Hindlimb muscle (tissue), 1 donor: ENCODE measurements around the gene ARHGAP45. TPM values are rescaled to one million over a fixed set of nuclear protein-coding genes. Genes with fewer than 3 reads are reported as not detected.

Experiments used
- DNase-seq: peaks from one replicate; pipeline ENCODE4 v3.0.0-alpha.2; 2013
- polyA plus RNA-seq: library from polyadenylated mRNA; unstranded; fragments of 120-200 nt; gene quantifications from one replicate; pipeline ENCODE4 v1.2.1, GENCODE V29; 2013; ENCODE audit not compliant: insufficient read length

ARHGAP45 gene
- polyA plus RNA-seq, 1 donor = 9.8 TPM

- no peak for DNase-seq
Observed at GRCh38 chr19:1136201-1136600, 69.2 kb downstream of the ARHGAP45 start.

Other genes with a start within 250 kb of the ARHGAP45 start
- not detected for gene PLPPR3, start 245.2 kb upstream of the ARHGAP45 start, polyA plus RNA-seq
- 3.2 TPM for gene AZU1, start 239.3 kb upstream of the ARHGAP45 start, polyA plus RNA-seq
- gene PRTN3, start 226.2 kb upstream of the ARHGAP45 start, polyA plus RNA-seq = 6.1 TPM
- 0.89 TPM for gene ELANE, start 214.9 kb upstream of the ARHGAP45 start, polyA plus RNA-seq
- 4.1 TPM for gene CFD, start 207.5 kb upstream of the ARHGAP45 start, polyA plus RNA-seq
- gene MED16, start 174.0 kb upstream of the ARHGAP45 start, polyA plus RNA-seq = 49.8 TPM
- not detected for gene RNU6-9, start 173.7 kb upstream of the ARHGAP45 start, polyA plus RNA-seq
- gene R3HDM4, start 153.9 kb upstream of the ARHGAP45 start, polyA plus RNA-seq = 28.6 TPM
- gene KISS1R, start 149.8 kb upstream of the ARHGAP45 start, polyA plus RNA-seq = not detected
- gene ARID3A, start 141.1 kb upstream of the ARHGAP45 start, polyA plus RNA-seq = 17.3 TPM
- 39.3 TPM for gene WDR18, start 82.8 kb upstream of the ARHGAP45 start, polyA plus RNA-seq
- gene GRIN3B, start 66.7 kb upstream of the ARHGAP45 start, polyA plus RNA-seq = 0.22 TPM
- 94.8 TPM for gene TMEM259, start 46.0 kb upstream of the ARHGAP45 start, polyA plus RNA-seq
- not detected for gene RNU6-2, start 45.6 kb upstream of the ARHGAP45 start, polyA plus RNA-seq
- gene CNN2, start 40.6 kb upstream of the ARHGAP45 start, polyA plus RNA-seq = 58.2 TPM
- gene ABCA7, start 27.1 kb upstream of the ARHGAP45 start, polyA plus RNA-seq = 27.8 TPM
- gene POLR2E, start 28.2 kb downstream of the ARHGAP45 start, polyA plus RNA-seq = 121 TPM
- gene GPX4, start 36.8 kb downstream of the ARHGAP45 start, polyA plus RNA-seq = 152 TPM
- 18.5 TPM for gene SBNO2, start 107.1 kb downstream of the ARHGAP45 start, polyA plus RNA-seq
- gene STK11, start 138.6 kb downstream of the ARHGAP45 start, polyA plus RNA-seq = 61.0 TPM
- gene CBARP, start 170.8 kb downstream of the ARHGAP45 start, polyA plus RNA-seq = 1.9 TPM
- gene ATP5F1D, start 174.6 kb downstream of the ARHGAP45 start, polyA plus RNA-seq = 183 TPM
- 47.1 TPM for gene MIDN, start 181.4 kb downstream of the ARHGAP45 start, polyA plus RNA-seq
- 528 TPM for gene CIRBP, start 202.2 kb downstream of the ARHGAP45 start, polyA plus RNA-seq
- 16.3 TPM for gene FAM174C, start 208.4 kb downstream of the ARHGAP45 start, polyA plus RNA-seq
- gene EFNA2, start 218.7 kb downstream of the ARHGAP45 start, polyA plus RNA-seq = 0.48 TPM